GM12878 (cell line): ENCODE results near the gene KRR1.

ENCODE experiments used
- ATF2 ChIP-seq: IDR thresholded peaks from 2 replicates; pipeline ENCODE4 v1.6.1; 2012; ENCODE audit warnings: low read length, inconsistent platforms
- IKZF1 ChIP-seq: fragments of 450-650 bp; conservative IDR thresholded peaks from 2 replicates; pipeline ENCODE4 v1.6.1; 2017; ENCODE audit warnings: antibody characterized with exemption, mild to moderate bottlenecking
- MAX ChIP-seq: IDR thresholded peaks from 2 replicates; pipeline ENCODE4 v1.6.1; 2012; ENCODE audit warnings: low read depth, low read length, improper control_type of control experiment
- MXI1 ChIP-seq: fragments of 150-350 bp; IDR thresholded peaks from 2 replicates; pipeline ENCODE4 v1.6.1; 2011; ENCODE audit warnings: low read depth, mild to moderate bottlenecking, inconsistent platforms, low read length, improper control_type of control experiment
- NFYB ChIP-seq: IDR thresholded peaks from 2 replicates; pipeline ENCODE4 v1.6.1; 2011; ENCODE audit warnings: low read depth, mild to moderate bottlenecking, low read length, improper control_type of control experiment, moderate library complexity; ENCODE audit not compliant: insufficient read depth
- POLR2A ChIP-seq: IDR thresholded peaks from 2 replicates; pipeline ENCODE4 v1.6.1; 2011; ENCODE audit warnings: low read depth, mild to moderate bottlenecking, low read length
- POLR2AphosphoS5 ChIP-seq: IDR thresholded peaks from 2 replicates; pipeline ENCODE4 v1.6.1; 2011; ENCODE audit warnings: mild to moderate bottlenecking, low read length, inconsistent platforms
- REST ChIP-seq: IDR thresholded peaks from 2 replicates; pipeline ENCODE4 v1.6.1; 2012; ENCODE audit warnings: mild to moderate bottlenecking, low read depth, low read length
- SKIL ChIP-seq: fragments of 450-650 bp; IDR thresholded peaks from 2 replicates; pipeline ENCODE4 v1.6.1; 2017; ENCODE audit warnings: mild to moderate bottlenecking, low read depth, inconsistent platforms; ENCODE audit not compliant: poor library complexity, severe bottlenecking
- SPI1 ChIP-seq: IDR thresholded peaks from 2 replicates; pipeline ENCODE4 v1.6.1; 2011; ENCODE audit warnings: low read depth, mild to moderate bottlenecking, low read length, moderate library complexity, borderline replicate concordance; ENCODE audit not compliant: insufficient read depth
- ZZZ3 ChIP-seq: IDR thresholded peaks from 2 replicates; pipeline ENCODE4 v1.6.1; 2011; ENCODE audit warnings: low read depth; ENCODE audit not compliant: control insufficient read depth, insufficient read length
- TF ChIP-seq, protein P1 (sequence below), 3 experiments: IDR thresholded peaks in 2 of 3; conservative IDR thresholded peaks in 1 of 3; 2 replicates each; pipeline ENCODE4 v1.5.1; 2011; ENCODE audit warnings: low read depth in 3 of 3, low read length in 3 of 3, mild to moderate bottlenecking in 3 of 3, control low read depth in 2 of 3, moderate library complexity in 2 of 3, inconsistent platforms in 1 of 3, mixed read lengths in 1 of 3; ENCODE audit not compliant: control insufficient read depth in 2 of 3, insufficient read depth in 1 of 3; ENCODE audit errors: extremely low read depth in 1 of 3
- TF ChIP-seq, protein P2 (sequence below): fragments of 450-650 bp; IDR thresholded peaks from 2 replicates; pipeline ENCODE4 v1.6.1; 2017; ENCODE audit warnings: mild to moderate bottlenecking, moderate library complexity

DNA sequence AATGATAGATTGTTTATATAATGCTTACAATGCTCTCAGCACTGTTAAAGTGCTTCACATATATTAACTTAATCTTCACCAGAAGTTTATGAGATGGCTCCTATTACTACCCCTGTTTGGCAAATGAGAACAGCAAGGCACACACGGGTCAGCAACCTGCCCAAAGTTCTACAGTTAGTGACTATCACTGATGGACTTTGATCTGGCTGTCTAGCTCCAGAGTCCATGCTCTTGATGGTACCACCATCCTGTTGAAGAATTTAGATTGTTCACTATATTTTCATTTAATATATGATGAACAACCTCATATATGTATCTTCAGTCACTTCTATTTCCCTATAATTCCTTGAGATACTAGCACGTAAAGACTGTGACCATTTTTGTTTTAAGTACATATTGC is 20.2 kb downstream of the KRR1 start:
- no peak for TF ChIP-seq SKIL
- no peak for TF ChIP-seq POLR2AphosphoS5
- TF ChIP-seq, protein P1, sequence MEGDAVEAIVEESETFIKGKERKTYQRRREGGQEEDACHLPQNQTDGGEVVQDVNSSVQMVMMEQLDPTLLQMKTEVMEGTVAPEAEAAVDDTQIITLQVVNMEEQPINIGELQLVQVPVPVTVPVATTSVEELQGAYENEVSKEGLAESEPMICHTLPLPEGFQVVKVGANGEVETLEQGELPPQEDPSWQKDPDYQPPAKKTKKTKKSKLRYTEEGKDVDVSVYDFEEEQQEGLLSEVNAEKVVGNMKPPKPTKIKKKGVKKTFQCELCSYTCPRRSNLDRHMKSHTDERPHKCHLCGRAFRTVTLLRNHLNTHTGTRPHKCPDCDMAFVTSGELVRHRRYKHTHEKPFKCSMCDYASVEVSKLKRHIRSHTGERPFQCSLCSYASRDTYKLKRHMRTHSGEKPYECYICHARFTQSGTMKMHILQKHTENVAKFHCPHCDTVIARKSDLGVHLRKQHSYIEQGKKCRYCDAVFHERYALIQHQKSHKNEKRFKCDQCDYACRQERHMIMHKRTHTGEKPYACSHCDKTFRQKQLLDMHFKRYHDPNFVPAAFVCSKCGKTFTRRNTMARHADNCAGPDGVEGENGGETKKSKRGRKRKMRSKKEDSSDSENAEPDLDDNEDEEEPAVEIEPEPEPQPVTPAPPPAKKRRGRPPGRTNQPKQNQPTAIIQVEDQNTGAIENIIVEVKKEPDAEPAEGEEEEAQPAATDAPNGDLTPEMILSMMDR (IDR thresholded peaks at IDR 0.05 in 2 of 3, conservative IDR thresholded peaks at IDR 0.05 in 1 of 3; ENCODE audit: control insufficient read depth in 2 of 3, extremely low read depth in 1 of 3, insufficient read depth in 1 of 3, low read depth in 3 of 3, low read length in 3 of 3), result no peak
- no peak for TF ChIP-seq POLR2A
- TF ChIP-seq MXI1, result no peak
- TF ChIP-seq IKZF1, result no peak
- no peak for TF ChIP-seq NFYB
- TF ChIP-seq, protein P2, sequence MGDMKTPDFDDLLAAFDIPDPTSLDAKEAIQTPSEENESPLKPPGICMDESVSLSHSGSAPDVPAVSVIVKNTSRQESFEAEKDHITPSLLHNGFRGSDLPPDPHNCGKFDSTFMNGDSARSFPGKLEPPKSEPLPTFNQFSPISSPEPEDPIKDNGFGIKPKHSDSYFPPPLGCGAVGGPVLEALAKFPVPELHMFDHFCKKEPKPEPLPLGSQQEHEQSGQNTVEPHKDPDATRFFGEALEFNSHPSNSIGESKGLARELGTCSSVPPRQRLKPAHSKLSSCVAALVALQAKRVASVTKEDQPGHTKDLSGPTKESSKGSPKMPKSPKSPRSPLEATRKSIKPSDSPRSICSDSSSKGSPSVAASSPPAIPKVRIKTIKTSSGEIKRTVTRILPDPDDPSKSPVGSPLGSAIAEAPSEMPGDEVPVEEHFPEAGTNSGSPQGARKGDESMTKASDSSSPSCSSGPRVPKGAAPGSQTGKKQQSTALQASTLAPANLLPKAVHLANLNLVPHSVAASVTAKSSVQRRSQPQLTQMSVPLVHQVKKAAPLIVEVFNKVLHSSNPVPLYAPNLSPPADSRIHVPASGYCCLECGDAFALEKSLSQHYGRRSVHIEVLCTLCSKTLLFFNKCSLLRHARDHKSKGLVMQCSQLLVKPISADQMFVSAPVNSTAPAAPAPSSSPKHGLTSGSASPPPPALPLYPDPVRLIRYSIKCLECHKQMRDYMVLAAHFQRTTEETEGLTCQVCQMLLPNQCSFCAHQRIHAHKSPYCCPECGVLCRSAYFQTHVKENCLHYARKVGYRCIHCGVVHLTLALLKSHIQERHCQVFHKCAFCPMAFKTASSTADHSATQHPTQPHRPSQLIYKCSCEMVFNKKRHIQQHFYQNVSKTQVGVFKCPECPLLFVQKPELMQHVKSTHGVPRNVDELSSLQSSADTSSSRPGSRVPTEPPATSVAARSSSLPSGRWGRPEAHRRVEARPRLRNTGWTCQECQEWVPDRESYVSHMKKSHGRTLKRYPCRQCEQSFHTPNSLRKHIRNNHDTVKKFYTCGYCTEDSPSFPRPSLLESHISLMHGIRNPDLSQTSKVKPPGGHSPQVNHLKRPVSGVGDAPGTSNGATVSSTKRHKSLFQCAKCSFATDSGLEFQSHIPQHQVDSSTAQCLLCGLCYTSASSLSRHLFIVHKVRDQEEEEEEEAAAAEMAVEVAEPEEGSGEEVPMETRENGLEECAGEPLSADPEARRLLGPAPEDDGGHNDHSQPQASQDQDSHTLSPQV, result no peak
- no peak for TF ChIP-seq ZZZ3
- no peak for TF ChIP-seq ATF2
- no peak for TF ChIP-seq REST
- TF ChIP-seq MAX, result no peak
- TF ChIP-seq SPI1, result no peak
